DND-41 (cell line): ENCODE data around the gene COL23A1.

ENCODE experiments used
- ATAC-seq: fragments of 200-7000 bp; cut with Tn5 transposase; 3 replicates; pipeline ENCODE4 v1.9.1; 2021; ENCODE audit warnings: low read depth; ENCODE audit not compliant: insufficient read depth
- DNase-seq: peaks from one replicate; pipeline ENCODE4 v3.0.0-alpha.2; 2020
- H2AFZ ChIP-seq: 2 replicates; pipeline ENCODE4 v1.6.0; 2012; ENCODE audit warnings: low read depth, low read length
- H3K27ac ChIP-seq: 2 replicates; pipeline ENCODE4 v1.5.1; 2012; ENCODE audit warnings: low read length, inconsistent platforms
- H3K27me3 ChIP-seq: fragments of 200-600 bp; sonication (generic); 2 replicates; pipeline ENCODE4 v1.6.0; 2012; ENCODE audit warnings: low read length, mild to moderate bottlenecking, inconsistent platforms; ENCODE audit not compliant: insufficient read depth, poor library complexity
- H3K36me3 ChIP-seq: 2 replicates; pipeline ENCODE4 v1.5.1; 2012; ENCODE audit warnings: low read length, inconsistent platforms; ENCODE audit not compliant: insufficient read depth
- H3K4me1 ChIP-seq: 2 replicates; pipeline ENCODE4 v1.5.1; 2012; ENCODE audit warnings: mild to moderate bottlenecking, low read length; ENCODE audit not compliant: insufficient read depth
- H3K4me2 ChIP-seq: 2 replicates; pipeline ENCODE4 v1.6.0; 2012; ENCODE audit warnings: mild to moderate bottlenecking, moderate library complexity, low read length, inconsistent platforms; ENCODE audit not compliant: insufficient read depth
- H3K4me3 ChIP-seq, 2 experiments: fragments of 200-600 bp in 1 of 2; shearing (Covaris generic) in 1 of 2; 2 replicates each; pipeline ENCODE4 v1.5.1; 2012 to 2016; ENCODE audit warnings: inconsistent platforms in 2 of 2, low read length in 2 of 2, mild to moderate bottlenecking in 2 of 2, low read depth in 1 of 2, moderate library complexity in 1 of 2
- H3K79me2 ChIP-seq: 2 replicates; pipeline ENCODE4 v1.6.0; 2012; ENCODE audit warnings: low read length, inconsistent platforms; ENCODE audit not compliant: insufficient read depth
- H3K9ac ChIP-seq: 2 replicates; pipeline ENCODE4 v1.6.0; 2012; ENCODE audit warnings: low read depth, mild to moderate bottlenecking, inconsistent platforms, low read length, moderate library complexity
- H3K9me3 ChIP-seq: 2 replicates; pipeline ENCODE4 v1.5.1; 2012; ENCODE audit warnings: low read length, moderate library complexity, mild to moderate bottlenecking, inconsistent platforms; ENCODE audit not compliant: insufficient read depth, severe bottlenecking
- H4K20me1 ChIP-seq: 2 replicates; pipeline ENCODE4 v1.6.0; 2012; ENCODE audit warnings: low read length; ENCODE audit not compliant: insufficient read depth
- EZH2 ChIP-seq: IDR thresholded peaks from 3 replicates; pipeline ENCODE4 v1.6.1; 2012; ENCODE audit warnings: borderline replicate concordance, low read depth, mild to moderate bottlenecking, moderate library complexity, low read length, inconsistent platforms; ENCODE audit not compliant: severe bottlenecking
- TF ChIP-seq, protein P1 (sequence below): IDR thresholded peaks from 2 replicates; pipeline ENCODE4 v1.5.1; 2012; ENCODE audit warnings: borderline replicate concordance, low read length, moderate library complexity, mild to moderate bottlenecking; ENCODE audit not compliant: poor library complexity, severe bottlenecking; ENCODE audit errors: extremely low read depth

COL23A1 gene

DNA sequence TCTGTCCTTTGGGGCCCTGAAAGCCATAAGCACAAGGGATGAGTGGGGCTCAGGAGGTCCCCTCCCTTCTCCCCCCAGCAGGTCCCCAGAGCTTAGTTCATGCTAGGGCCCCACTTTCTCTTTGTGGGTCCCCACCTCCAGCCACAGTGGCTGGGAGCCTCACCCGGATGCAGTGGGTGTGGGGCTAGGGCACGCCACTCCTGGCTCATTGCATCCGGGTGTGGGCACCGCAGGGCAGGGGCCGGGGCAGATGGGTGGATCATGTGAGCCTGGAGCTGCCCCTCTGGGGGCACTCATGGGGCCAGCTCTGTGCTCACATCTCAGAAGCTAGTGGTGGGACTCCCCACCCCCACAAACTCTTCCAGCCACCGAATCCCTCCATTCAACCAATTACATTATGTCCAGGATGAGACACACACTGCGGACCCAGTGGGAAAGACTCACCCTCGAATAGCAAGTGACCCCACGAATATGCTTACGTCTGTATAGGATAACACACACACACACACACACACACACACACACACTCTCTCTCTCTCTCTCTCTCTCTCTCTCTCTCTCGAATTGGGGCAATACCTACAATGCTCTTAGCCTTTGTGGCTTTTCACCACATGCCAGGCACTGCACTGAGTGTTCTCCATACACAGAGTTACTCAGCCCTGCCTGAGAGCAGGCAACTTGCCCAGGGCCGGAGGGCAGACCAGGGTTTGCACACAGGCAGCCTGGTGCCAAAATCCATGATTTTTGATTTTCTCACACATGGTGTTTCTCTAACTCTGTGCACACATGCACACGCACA is 340.8 kb downstream of the COL23A1 start:
- H3K27ac ChIP-seq, result no peak overlapping the region
- H3K9me3 ChIP-seq, result no peaks in the 10 kb centered on the region
- H3K36me3 ChIP-seq, result no peaks in the 10 kb centered on the region
- no peaks in the 10 kb centered on the region for H4K20me1 ChIP-seq
- H3K4me2 ChIP-seq, result no peak overlapping the region
- no peaks in the 10 kb centered on the region for H3K79me2 ChIP-seq
- peak; percentile 75 for ATAC-seq
- no peak overlapping the region for H2AFZ ChIP-seq
- no peak for TF ChIP-seq EZH2
- TF ChIP-seq, protein P1, sequence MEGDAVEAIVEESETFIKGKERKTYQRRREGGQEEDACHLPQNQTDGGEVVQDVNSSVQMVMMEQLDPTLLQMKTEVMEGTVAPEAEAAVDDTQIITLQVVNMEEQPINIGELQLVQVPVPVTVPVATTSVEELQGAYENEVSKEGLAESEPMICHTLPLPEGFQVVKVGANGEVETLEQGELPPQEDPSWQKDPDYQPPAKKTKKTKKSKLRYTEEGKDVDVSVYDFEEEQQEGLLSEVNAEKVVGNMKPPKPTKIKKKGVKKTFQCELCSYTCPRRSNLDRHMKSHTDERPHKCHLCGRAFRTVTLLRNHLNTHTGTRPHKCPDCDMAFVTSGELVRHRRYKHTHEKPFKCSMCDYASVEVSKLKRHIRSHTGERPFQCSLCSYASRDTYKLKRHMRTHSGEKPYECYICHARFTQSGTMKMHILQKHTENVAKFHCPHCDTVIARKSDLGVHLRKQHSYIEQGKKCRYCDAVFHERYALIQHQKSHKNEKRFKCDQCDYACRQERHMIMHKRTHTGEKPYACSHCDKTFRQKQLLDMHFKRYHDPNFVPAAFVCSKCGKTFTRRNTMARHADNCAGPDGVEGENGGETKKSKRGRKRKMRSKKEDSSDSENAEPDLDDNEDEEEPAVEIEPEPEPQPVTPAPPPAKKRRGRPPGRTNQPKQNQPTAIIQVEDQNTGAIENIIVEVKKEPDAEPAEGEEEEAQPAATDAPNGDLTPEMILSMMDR, result no peak
- H3K4me1 ChIP-seq, result no peaks in the 10 kb centered on the region
- H3K9ac ChIP-seq, result no peak overlapping the region
- H3K27me3 ChIP-seq, result no peaks in the 10 kb centered on the region
- DNase-seq, result peak; percentile 37
- H3K4me3 ChIP-seq, result no peak overlapping the region

DNA sequence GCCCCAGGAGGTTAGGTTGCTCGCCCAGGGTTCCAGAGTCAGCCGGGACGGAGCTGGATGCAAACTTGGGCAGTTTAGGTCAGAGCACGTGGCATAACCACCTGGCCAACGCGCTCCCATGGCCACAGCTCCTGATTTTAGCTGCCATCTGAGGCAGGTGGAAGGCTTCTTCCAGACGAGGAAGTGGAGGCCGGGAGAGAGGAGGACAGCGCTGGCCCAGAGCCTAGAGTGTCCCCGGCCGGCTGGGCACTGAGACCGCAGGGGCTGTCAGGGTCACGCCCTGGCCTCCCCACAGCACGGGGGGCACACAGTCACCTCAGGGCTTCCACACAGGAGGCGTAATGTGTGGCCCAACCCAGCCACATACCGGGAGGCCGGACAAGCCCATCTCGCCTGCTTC is 341.4 kb downstream of the COL23A1 start:
- Histone ChIP-seq H4K20me1 (no peaks in the 10 kb centered on the region), H3K27ac (no peak overlapping the region), H3K36me3 (no peaks in the 10 kb centered on the region), H3K79me2 (no peaks in the 10 kb centered on the region), H3K4me3 (no peak overlapping the region), H3K9ac (no peak overlapping the region), H2AFZ (no peak overlapping the region), H3K9me3 (no peaks in the 10 kb centered on the region), H3K4me1 (no peaks in the 10 kb centered on the region), H3K4me2 (no peak overlapping the region), H3K27me3 (no peaks in the 10 kb centered on the region)
- no peak for DNase-seq
- ATAC-seq, result no peak
- TF ChIP-seq, protein P1, result no peak
- no peak for TF ChIP-seq EZH2

DNA sequence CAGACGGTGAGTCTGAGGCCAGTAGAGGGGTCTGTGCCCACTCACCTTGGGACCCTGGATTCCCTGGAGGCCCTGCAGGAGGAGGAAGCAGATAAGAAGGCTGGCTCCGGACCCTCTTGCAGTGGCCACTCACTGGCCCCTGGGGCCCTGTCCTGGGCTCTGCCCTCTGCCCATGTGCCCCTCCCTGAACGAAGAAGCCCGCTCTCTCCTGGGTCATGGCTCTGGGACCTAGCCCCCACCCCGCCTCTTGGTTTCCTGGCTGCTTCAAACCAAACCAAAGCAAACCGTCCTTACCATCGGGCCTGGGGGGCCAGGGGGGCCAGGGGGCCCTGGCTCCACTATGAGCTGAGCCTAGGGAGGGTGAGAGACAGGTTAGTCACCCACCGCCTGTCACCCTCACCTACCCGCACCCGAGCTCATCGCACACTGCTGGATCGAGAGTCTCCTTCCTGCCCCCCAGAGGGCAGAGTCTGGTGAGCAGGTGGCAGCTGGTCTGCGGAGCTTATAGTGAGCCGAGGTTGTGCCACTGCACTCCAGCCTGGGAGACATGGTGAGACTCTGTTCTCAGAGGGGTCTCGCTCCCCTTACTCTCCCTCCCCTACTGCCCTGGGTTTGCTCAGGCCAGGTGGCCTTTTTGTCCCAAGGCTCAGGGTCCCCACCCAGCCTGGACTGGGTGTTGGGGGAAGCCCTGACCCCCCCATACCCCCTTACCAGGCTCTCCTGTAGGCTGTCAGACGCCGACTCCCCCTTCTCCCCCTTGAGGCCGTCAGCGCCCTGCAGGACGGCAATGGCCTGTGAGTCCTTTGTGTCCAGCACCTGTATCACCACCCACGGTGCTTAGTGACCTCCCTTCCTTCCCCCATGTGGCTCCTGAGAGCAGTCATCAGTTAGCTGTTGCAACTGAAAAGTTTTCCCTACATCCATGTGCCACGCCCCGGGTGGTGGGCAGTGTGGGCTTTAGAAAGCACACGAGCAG is 342.4 kb downstream of the COL23A1 start:
- Histone ChIP-seq H2AFZ (no peak overlapping the region), H3K9ac (no peak overlapping the region), H3K4me1 (no peaks in the 10 kb centered on the region), H4K20me1 (no peaks in the 10 kb centered on the region), H3K27me3 (no peaks in the 10 kb centered on the region), H3K4me2 (no peak overlapping the region), H3K36me3 (no peaks in the 10 kb centered on the region), H3K4me3 (no peak overlapping the region), H3K9me3 (no peaks in the 10 kb centered on the region), H3K27ac (no peak overlapping the region), H3K79me2 (no peaks in the 10 kb centered on the region)
- TF ChIP-seq EZH2, result no peak
- TF ChIP-seq, protein P1, result no peak
- ATAC-seq, result peak; percentile 54
- no peak for DNase-seq
